ENCODE measurements around the gene CNTN1.

CNTN1 gene

DNA sequence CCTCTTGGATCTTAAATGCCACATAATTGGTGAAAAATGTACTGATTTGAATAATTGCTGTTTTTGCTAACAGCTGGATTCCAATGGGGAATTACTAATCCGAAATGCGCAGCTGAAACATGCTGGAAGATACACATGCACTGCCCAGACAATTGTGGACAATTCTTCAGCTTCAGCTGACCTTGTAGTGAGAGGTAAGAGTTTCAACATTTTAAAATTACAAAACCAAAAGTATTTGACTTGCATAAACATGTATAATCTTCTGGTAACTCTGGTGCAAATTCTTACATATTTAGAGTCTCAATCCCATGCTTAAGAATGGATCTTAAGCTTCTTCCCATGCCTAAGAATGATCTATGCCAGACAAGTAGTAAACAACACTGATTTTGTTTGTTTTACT, 266.8 kb downstream of the CNTN1 start:
- no peak for DNase-seq (ENCODE audit: low read depth in 2 of 2)

DNA sequence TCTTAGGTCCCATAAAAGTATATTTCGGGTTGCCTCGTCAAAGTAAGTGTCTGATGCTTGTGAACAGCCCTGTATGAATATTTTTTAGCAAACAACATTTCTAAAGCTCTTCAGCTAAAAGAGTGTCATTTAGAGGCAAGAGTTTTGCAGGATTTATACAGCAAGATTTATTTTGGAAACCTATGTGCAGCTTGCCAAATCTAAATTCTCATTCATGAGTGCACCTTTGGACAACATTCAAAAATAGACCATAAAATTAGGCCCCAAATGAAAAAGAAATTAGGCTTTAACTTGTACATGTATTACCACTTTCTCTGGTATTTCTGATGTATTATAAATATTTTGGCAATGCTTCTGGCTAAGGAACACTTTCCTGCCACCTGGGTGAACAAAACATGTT, 271.5 kb downstream of the CNTN1 start:
- no peak for DNase-seq (ENCODE audit: low read depth in 2 of 2)

DNA sequence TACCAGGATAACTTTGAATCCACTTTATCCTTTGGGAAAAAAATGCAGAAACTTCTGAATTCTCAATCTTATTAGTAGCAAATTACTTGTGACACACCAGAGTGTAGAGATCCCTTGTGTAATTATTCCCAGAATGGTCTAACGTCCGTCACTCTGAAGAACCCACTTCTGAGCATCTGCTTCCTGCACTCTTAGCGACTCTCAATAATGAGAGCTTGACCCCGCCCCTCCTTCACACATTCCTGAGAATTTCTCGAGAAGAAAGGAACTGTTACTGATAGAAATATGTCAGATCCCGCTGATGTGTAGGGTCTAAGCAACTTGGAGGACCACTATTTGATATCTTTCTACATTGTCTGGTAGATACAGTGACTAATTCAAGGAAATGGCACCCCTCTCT, 277.6 kb downstream of the CNTN1 start:
- no peak for DNase-seq (ENCODE audit: low read depth in 2 of 2)

DNA sequence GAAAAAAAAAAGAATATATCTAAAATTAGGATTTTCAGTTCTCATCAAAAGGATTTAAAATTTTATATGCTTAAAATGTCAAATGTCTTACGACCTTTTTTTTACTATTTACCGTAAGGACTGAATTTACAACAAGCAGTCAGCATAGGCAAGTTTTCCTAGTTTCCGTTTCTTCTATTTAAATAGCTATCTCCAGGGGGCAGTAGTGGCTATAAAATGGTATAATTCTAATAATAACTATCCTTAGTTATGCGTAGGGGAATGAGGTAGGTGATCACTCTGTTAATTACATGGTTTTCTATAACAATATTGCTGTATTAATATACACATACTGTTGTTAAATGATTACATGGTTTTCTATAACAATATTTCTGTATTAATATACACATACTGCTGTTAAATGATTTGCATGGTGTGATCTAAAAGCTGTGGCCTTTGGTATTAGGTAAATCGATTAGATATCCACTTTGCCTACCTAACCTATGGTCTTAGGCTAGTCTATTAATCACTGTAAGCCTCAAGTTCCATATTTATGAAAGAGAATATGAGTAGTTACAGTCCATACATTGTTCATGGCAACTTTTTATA, 278.2 kb downstream of the CNTN1 start:
- DNase-seq (ENCODE audit: low read depth in 2 of 2) = no peak

DNA sequence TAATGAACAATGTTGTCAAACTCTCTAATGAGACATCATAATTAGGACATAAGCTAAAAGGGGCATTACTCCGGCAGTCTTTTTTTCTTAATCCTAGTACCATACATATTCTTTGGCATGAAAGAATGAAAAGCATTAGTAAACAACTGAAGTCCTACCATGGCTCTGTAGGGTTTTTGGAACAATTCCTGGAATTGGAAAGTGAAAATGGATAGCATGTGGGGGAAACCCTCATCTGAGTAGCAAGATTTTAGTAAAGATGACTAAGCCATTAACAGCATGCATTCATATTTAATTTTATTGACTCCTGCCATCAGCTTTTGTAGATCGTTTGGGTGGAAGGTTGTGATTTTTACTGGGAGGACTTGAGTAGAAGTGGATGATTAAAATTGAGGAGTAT, 279.7 kb downstream of the CNTN1 start:
- no peak for DNase-seq (ENCODE audit: low read depth in 2 of 2)

DNA sequence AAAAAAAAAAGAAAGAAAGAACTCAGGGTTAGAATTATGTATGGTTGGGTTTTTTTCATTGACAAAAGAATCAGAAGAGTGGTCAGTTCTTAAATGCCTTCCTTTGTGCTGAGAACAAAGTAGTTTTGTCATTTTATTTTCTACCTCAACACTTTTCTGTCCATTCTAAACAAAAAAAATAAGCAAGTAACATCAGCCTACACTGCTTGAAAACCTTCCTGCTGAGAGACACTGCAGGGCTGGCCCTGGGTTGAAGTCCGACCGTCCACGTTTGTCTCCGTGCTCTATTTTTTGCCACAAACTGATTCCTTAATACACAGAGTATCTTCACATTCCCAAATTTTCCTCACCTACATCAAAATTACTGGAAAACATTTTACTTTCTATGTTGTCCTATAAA, 284.3 kb downstream of the CNTN1 start:
- no peak for DNase-seq (ENCODE audit: low read depth in 2 of 2)

DNA sequence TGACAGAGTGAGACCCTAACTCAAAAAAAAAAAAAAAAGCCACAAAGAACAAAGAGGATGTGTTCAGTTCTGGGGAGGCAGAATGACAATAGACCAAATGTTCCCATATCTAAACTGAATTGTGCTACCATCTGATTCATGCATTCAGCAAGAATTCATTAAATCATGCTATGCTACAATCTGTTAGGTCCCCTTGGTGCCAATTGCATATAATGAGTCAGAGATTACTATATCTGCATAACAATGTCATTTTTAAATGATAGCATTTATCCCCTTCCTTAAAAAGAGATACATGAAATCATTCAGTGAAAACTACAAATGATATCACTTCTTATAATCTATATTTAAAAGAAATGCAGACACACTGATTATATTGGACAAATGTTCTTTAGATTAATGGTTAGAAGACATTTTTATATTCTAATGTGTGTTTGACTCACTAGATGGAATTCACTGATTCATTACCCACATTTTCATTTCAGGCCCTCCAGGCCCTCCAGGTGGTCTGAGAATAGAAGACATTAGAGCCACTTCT, 288.3 kb downstream of the CNTN1 start:
- DNase-seq (ENCODE audit: low read depth in 2 of 2) = no peak

DNA sequence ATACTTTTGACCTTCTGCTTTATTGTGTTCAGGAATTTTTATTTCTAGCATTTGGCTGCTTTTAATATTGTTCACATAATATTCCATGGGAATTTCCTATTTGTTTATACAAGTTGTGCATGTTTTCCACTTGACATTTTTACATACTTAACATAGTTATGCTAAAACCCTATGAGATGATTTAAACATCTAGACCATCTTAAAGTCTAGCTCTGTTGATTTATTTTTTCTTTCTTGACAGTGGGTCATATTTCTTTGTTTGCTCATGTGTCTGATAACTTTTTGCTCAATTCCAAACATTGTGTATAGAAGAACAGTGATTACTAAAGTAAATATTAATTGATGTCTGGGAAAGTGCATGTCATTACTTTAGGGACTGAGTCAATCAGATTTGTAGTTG, 293.8 kb downstream of the CNTN1 start:
- DNase-seq (ENCODE audit: low read depth in 2 of 2) = no peak

DNA sequence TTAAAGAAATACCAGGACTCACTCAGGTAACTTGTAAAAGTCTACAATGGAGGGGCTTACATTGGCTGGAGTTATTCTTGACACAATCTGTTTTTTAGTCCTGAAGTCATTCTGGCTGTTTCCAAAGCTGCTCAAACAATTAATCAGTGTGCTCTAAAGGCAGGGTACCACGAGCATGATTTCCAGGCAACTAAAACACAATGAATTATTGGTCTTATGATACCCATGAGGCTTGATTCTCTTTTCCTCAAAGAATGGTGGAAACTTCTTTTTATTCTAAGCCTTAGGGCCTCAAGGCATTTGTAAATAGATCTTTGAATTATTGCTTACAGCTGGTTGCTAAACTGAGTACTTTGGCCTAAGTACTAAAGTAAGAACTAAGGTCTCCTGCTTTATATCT, 296.1 kb downstream of the CNTN1 start:
- no peak for DNase-seq (ENCODE audit: low read depth in 2 of 2)

DNA sequence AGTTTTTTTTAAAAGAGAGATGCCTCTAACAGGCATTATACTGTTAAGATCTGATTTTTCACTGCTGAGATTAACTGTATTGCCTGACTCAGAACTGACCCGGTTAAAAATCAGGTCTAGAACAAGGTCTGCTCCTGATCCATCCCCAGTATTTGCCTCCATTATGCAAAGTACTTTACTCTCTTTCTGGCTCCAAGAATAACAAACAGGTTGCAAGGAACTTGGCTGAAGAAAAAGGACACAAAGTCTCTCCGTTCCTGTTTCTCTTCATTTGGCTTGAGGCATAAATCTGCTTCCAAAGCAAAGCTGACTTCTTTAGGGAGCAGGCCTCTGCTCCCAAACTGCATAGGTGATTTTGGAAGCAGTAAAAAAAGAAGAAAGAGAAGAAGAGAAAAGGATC, 296.6 kb downstream of the CNTN1 start:
- no peak for DNase-seq (ENCODE audit: low read depth in 2 of 2)

DNA sequence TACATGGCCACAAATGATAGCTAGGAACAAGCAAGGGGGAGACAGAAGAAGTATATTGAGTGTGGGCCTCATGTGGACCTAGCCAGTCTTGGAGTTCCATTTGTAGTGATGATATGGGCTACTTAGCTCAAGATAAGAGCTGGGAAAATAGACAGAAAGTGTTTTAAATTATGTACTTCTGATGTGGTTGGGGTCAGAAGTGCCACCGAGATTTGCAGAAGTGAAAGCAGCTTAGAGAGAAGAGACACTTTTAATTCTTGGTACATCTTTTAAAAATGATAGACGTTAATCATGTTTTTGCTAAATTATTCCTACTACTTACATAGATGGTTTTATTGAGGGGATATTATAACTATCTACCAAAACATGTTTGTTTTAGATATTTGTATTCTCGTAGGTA, 297.5 kb downstream of the CNTN1 start:
- DNase-seq (ENCODE audit: low read depth in 2 of 2) = no peak

DNA sequence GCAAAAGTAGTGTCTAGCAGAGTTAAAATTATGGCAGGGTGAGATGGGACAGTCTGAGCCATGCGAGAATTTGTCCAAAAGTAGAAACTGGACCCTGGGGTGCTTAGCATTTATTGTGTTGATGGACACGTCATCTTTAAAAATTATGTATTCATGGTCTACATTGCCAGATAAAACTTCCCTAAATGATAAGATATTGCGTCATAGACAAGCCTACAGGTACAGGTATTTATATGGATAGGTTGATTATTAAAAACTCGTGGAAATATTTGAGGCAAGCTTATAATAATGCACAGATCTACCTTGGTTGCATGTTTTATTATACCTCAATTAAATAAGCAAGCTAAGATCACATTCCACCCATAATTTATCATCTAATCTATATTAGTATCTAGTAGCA, 299.9 kb downstream of the CNTN1 start:
- DNase-seq (ENCODE audit: low read depth in 2 of 2) = no peak

DNA sequence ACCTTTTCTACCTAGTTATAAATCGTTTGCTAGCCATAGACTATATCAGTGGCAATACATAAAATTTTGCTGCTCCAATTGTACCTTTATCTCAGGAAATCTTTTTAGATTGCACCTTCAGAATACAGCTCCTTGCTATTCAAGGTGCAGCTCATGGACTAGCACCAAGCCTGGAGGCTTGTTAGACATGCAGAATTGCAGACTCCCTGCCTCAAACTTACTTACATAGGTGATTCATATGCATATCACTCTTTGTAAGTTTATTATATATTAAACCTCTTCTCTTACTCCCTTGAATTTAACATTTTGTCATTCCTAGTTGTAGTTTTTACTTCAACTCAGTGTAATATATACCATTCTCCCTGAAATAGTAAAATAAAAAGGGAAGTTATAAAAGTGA, 300.4 kb downstream of the CNTN1 start:
- DNase-seq (ENCODE audit: low read depth in 2 of 2) = no peak

DNA sequence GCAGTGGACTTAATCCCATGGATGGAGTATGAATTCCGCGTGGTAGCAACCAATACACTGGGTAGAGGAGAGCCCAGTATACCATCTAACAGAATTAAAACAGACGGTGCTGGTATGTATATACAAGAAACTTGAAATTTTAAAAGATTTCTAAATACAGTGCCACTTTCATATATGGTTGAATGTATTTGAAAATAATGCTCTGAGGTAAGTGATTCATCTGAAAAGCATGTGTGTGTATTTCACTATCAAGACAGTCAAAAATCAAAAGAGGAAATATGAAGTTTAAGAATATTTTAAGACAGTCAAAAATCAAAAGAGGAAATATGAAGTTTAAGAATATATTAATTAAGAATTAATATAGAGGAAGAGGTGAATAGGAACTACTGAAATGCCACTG, 300.9 kb downstream of the CNTN1 start:
- no peak for DNase-seq (ENCODE audit: low read depth in 2 of 2)

DNA sequence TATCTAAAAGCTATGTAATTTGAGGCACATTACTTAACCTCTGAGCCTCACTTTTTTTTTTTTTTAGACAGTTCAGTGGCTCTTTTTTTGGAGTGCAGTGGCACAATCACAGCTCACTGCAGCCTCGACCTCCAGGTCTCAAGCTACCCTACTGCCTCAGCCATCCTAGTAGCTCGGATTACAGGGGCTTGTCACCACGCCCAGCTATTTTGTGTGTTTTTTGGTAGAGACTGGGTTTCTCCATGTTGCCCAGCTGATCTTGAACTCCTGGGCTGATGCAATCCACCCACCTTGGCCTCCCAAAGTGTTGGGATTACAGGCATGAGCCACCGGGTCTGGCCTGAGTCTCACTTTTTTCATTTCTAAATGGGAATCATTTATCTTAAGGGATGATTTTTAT, 303.9 kb downstream of the CNTN1 start:
- DNase-seq (ENCODE audit: low read depth in 2 of 2) = no peak

DNA sequence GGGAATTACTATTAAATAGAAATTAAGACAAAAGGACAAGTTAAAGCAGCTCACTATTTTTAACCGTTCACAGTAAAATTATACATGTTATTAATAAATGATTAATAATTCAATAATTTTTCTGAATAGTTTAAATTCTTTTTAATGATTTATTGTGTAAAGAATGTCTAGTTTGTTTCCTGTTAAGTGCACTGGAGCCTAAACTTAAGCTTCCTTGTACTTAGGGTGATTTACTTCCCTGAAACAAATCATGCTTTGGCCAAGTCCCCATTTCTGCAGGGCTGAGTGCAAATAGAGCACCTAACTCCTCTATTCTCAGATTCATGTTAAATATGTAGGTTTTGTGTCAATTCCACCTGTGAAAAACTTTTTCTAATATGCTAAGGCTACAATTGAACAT, 307.0 kb downstream of the CNTN1 start:
- no peak for DNase-seq (ENCODE audit: low read depth in 2 of 2)

DNA sequence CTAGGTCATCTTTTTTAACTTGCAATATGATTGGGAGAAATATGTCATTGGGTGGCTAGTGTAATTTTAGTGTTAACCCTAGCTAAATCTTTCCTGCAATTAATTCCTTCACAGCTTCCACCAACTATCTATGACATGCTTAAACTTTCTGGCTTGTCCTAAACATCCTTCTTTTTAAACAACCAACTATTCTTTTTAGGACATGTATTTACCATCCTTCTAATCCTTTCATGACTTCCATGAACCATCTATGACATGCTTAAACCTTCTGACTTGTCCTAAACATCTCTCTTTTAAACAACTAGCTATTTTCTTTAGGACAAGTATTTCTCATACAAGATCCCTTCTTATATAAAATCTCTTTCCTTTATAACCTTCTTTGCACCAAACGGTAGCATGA, 316.2 kb downstream of the CNTN1 start:
- no peak for DNase-seq (ENCODE audit: low read depth in 2 of 2)

DNA sequence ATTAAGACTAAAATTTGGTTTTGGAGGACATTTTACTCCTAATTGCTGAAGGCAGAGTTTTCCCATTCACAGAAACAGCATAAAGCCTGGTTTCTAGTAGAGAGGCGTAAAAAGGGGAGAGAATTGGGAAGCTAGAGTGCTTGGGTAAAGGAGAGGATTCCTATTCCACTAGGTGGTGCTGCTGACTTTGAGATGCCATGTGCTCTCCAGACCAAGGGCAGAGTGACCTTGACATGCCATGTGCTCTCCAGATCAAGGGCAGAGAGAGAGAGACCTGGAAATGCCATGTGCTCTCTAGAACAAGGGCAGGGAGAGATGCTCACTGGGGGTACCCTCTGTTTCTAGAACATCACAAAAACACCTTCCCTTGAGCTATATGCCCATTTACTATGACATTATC, 319.7 kb downstream of the CNTN1 start:
- no peak for DNase-seq (ENCODE audit: low read depth in 2 of 2)

DNA sequence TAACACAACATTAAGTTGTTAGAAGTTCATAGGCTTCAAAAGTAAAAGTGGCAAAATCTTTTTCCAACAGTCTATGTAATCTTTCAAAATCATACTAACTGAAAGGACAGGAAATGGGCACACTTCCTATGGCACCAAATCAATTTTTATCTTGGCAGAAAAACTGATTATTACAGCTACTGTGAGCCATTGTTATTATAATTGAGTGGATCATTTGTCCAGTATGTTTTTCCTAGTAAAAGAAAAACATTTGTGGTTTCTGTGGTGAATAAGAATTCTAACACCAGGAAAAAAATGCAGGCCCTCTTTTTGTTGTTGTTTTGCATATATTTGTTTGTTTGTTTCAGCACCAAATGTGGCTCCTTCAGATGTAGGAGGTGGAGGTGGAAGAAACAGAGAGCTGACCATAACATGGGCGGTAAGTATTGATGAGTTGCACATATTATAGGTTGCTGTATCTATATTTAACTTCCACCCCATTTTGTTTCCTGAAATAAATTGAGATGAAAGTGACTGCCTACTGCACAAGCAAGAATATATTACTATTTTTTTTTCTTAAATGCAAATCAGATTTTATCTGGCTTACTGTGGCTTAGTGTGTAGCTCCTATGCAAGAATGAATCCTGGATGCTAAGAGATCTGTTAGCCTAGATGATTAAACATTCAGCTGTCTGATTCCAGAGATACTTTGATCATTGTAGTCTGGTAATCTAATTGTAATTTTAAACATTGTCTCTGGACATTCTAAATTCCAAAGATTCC, 321.8 kb downstream of the CNTN1 start:
- DNase-seq (ENCODE audit: low read depth in 2 of 2) = no peak

DNA sequence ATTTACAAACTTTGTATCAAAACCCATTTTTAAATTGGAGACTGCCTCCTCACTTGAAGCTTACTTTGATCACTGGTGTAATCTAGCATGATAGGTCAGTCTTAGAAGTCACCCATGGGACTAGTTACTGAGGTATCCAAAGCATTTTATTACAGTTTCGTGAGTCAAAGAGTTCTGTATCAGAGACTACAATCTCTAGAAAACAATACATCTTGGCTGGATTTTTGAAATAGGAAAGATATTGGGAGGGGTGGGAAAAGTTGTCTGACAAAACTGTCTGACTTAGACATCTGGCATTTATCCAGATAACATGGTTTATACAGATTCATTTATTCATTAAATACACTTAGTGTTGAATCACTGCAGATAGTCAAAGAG, 322.4 kb downstream of the CNTN1 start:
- no peak for DNase-seq (ENCODE audit: low read depth in 2 of 2)

DNA sequence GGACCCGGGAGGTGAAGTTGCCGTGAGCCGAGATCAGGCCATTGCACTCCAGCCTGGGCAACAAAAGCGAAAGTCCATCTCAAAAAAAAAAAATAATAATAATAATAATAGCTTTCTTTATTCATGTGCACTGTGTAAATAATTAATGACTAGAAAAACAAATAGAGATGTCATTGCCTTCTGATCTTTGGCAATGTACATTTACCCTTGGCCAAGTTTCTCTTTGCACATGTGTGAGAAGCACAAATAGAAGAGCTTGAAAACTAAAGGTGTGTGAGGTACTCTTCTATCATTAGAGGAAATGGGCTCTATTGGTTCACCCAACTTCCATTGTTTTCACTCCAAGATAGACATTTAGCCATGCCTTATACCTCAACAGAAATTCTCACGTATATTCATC, 325.8 kb downstream of the CNTN1 start:
- DNase-seq (ENCODE audit: low read depth in 2 of 2) = no peak

DNA sequence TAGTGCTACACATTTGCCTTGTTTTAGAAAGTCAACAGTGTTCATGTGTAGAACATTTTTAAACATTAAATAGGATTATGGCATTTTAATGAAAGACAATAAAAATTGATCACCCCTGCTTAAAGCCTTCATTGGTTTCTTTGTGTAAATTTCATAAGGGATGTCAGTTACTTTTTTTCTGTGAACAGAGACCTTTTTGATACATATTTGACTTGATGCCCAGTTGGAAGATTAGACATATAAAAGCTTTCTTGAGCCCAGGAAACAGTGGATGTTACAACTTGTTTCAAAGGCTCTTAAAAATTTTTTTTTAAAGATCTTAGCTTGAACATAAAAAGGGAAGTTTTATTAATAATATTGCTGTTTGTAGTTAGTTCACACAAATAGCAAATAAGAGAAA, 327.2 kb downstream of the CNTN1 start:
- no peak for DNase-seq (ENCODE audit: low read depth in 2 of 2)

DNA sequence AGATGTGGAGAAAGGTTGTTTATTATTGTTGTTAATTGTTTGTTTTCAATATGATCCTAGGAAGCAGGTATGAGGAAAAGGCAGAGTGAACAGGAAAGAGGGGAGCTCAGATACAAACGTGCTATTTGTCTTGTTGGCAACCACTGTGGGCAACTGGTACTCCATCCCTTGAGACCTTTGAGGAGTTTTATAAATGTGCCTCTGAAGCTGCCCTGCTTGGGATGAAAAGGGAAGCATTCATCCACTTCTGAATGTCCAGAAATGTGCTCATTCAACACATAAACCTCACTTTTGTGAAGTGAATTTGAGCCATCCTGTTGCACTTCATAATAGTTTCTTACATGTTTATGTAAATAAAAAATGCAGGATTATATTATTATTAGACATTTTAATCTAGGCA, 331.6 kb downstream of the CNTN1 start:
- no peak for DNase-seq (ENCODE audit: low read depth in 2 of 2)

DNA sequence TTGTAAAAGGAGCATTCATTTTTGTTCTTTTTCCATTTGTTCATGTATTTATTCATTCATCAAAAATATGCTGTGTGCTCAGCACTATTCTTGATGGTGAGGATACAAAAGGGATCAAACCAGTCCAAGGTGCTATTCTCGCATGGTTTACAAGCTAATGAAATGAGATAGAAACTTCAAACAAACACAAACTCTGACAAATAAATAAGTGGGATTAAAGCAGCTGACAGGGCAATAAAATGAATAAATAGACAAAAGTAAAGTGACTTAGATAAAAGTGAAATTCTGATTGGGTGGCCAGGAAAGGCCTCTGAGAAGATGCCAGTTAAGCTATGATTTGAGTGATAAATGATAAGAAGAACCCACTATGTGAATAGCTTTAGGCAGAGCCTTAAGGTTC, 333.9 kb downstream of the CNTN1 start:
- no peak for DNase-seq (ENCODE audit: low read depth in 2 of 2)

All from stimulated activated CD8-positive, alpha-beta memory T cell treated with anti-CD3 and anti-CD28 coated beads, Interleukin-7, amount 100 ng/mL, for 4 hours (primary cell).